ENCODE measurements around the gene MSRB1. TPM values are rescaled to one million over a fixed set of nuclear protein-coding genes. Genes with fewer than 3 reads are reported as not detected.

MSRB1 gene
- total and polyA plus RNA-seq, 7 donors, result 17.8 to 136 (median 35.7) TPM

GRCh38 chr16:1895949-1896675 lies 46.9 kb downstream of the MSRB1 start:
- no peak overlapping the region for H3K4me3 ChIP-seq
- H3K9me3 ChIP-seq, result no peaks in the 10 kb centered on the region
- H3K36me3 ChIP-seq, result no peaks in the 10 kb centered on the region
- no peaks in the 10 kb centered on the region for H3K4me1 ChIP-seq
- WGBS, 2 donors, result 81 to 84% methylated on average over 27 of the region's 27 CpGs
- TF ChIP-seq POLR2A (IDR thresholded peaks at IDR 0.05), result no peak
- no peak for TF ChIP-seq CTCF (IDR thresholded peaks at IDR 0.05)
- TF ChIP-seq EP300 (IDR thresholded peaks at IDR 0.05), result no peak
- no peak for TF ChIP-seq POLR2AphosphoS5 (IDR thresholded peaks at IDR 0.05)
- DNase-seq, result no peak
- H3K27me3 ChIP-seq, result peaks cover 0 to 53% (median 0%) of the 10 kb centered on the region in 3 donors
- no peak overlapping the region for H3K27ac ChIP-seq
- intact Hi-C loops (cut with DNase I), result no loop called here

DNA sequence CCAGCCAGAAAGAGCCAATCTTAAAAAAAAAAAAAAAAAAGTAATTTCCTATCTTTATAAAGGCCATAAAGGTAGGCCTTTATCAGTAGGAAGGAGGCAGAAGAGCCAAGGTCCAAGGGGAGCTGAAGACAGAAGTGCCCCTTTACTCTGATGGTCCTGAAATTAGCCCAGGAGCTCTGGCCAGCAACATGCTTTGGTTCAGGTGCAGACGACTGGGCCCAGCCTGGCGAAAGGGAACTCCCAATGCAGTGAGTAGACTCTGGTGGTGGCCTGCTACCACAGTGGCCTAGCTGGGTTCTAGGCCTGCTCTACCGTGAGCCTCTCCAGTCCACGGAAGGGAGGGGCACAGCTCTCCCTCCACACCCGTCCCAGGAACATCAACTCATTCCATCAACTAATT lies 47.9 kb downstream of the MSRB1 start:
- intact Hi-C loops (cut with DNase I), result no loop called here
- no peak for DNase-seq
- Histone ChIP-seq H3K9me3 (no peaks in the 10 kb centered on the region), H3K4me3 (no peak overlapping the region), H3K4me1 (no peaks in the 10 kb centered on the region), H3K27ac (no peak overlapping the region), H3K36me3 (no peaks in the 10 kb centered on the region), H3K27me3 (peaks cover 0 to 51% (median 0%) of the 10 kb centered on the region in 3 donors)
- TF ChIP-seq EP300 (IDR thresholded peaks at IDR 0.05) (no peak), POLR2AphosphoS5 (IDR thresholded peaks at IDR 0.05) (no peak), POLR2A (IDR thresholded peaks at IDR 0.05) (no peak), CTCF (IDR thresholded peaks at IDR 0.05) (no peak)
- WGBS, 2 donors, result 13 to 73% methylated on average over 5 of the region's 5 CpGs

- intact Hi-C loops (cut with DNase I), result no loop called here
These were observed 52.3 kb downstream of the MSRB1 start for GRCh38 chr16:1890708-1891050.

GRCh38 chr16:1890024-1890707 lies 52.8 kb downstream of the MSRB1 start:
- no peaks in the 10 kb centered on the region for H3K4me1 ChIP-seq
- no peak overlapping the region for H3K4me3 ChIP-seq
- DNase-seq, result no peak
- H3K9me3 ChIP-seq, result no peaks in the 10 kb centered on the region
- WGBS, 2 donors, result 77 to 82% methylated on average over 16 of the region's 16 CpGs
- peaks cover 0 to 34% (median 0%) of the 10 kb centered on the region in 3 donors for H3K27me3 ChIP-seq
- H3K36me3 ChIP-seq, result no peaks in the 10 kb centered on the region
- no peak overlapping the region for H3K27ac ChIP-seq
- no peak for TF ChIP-seq POLR2AphosphoS5 (IDR thresholded peaks at IDR 0.05)
- TF ChIP-seq EP300 (IDR thresholded peaks at IDR 0.05), result no peak
- TF ChIP-seq POLR2A (IDR thresholded peaks at IDR 0.05), result no peak
- no peak for TF ChIP-seq CTCF (IDR thresholded peaks at IDR 0.05)
- intact Hi-C loops (cut with DNase I), result no loop called here

More at GRCh38 chr16:1890708-1891050, 52.3 kb downstream of the MSRB1 start:
- Histone ChIP-seq H3K4me1 (no peaks in the 10 kb centered on the region), H3K27ac (no peak overlapping the region), H3K4me3 (no peak overlapping the region), H3K36me3 (no peaks in the 10 kb centered on the region), H3K9me3 (no peaks in the 10 kb centered on the region), H3K27me3 (peaks cover 0 to 32% (median 0%) of the 10 kb centered on the region in 3 donors)
- WGBS, 2 donors, result 57 to 74% methylated on average over 4 of the region's 4 CpGs
- DNase-seq, result no peak
- no peak for TF ChIP-seq EP300 (IDR thresholded peaks at IDR 0.05)
- no peak for TF ChIP-seq CTCF (IDR thresholded peaks at IDR 0.05)
- TF ChIP-seq POLR2A (IDR thresholded peaks at IDR 0.05), result no peak
- TF ChIP-seq POLR2AphosphoS5 (IDR thresholded peaks at IDR 0.05), result no peak

Small RNAs within 50 kb of the gene (small RNA-seq; reads per million reads assigned to genes)
- 0 to 0.32 (median 0) reads per million in 3 donors for gene AC005363.2
- 0 reads per million in 3 donors for gene SNORA10
- gene SNORA64, result 0 reads per million in 3 donors

Other genes starting within 250 kb of the MSRB1 start
- gene MAPK8IP3, start 237.0 kb downstream of the MSRB1 start, total RNA-seq, result 10 to 100 TPM; 22.1 to 80.9 (median 30.8) TPM
- 10 to 100 TPM in 1 of 3 donors, 1 to 10 TPM in 2; 3.6 to 79.1 (median 5.5) TPM for gene MAPK8IP3, start 237.0 kb downstream of the MSRB1 start, polyA plus RNA-seq
- gene NME3, start 171.7 kb downstream of the MSRB1 start, total RNA-seq, result 100 to 1,000 TPM in 3 of 4 donors, 10 to 100 TPM in 1; 79.8 to 152 (median 128) TPM
- gene NME3, start 171.7 kb downstream of the MSRB1 start, polyA plus RNA-seq, result 10 to 100 TPM; 32.4 to 87.8 (median 41.4) TPM
- 10 to 100 TPM in 1 of 4 donors, 1 to 10 TPM in 3; 4.3 to 10.5 (median 7.2) TPM for gene EME2, start 170.4 kb downstream of the MSRB1 start, total RNA-seq
- 10 to 100 TPM in 1 of 3 donors, 1 to 10 TPM in 2; 1.8 to 17.1 (median 2.5) TPM for gene EME2, start 170.4 kb downstream of the MSRB1 start, polyA plus RNA-seq
- 100 to 1,000 TPM in 1 of 4 donors, 10 to 100 TPM in 3; 61.5 to 104 (median 71.1) TPM for gene MRPS34, start 170.1 kb downstream of the MSRB1 start, total RNA-seq
- gene MRPS34, start 170.1 kb downstream of the MSRB1 start, polyA plus RNA-seq, result 100 to 1,000 TPM; 114 to 198 (median 129) TPM
- 10 to 100 TPM; 61.4 to 98.4 (median 78.9) TPM for gene SPSB3, start 160.6 kb downstream of the MSRB1 start, total RNA-seq
- gene SPSB3, start 160.6 kb downstream of the MSRB1 start, polyA plus RNA-seq, result 10 to 100 TPM; 34.4 to 59.5 (median 40.2) TPM
- gene NUBP2, start 160.2 kb downstream of the MSRB1 start, total RNA-seq, result 100 to 1,000 TPM in 2 of 4 donors, 10 to 100 TPM in 2; 77.8 to 170 (median 98.1) TPM
- 10 to 100 TPM; 53.5 to 69.1 (median 56.6) TPM for gene NUBP2, start 160.2 kb downstream of the MSRB1 start, polyA plus RNA-seq
- gene IGFALS, start 149.5 kb downstream of the MSRB1 start, total RNA-seq, result 1 to 10 TPM; 1.1 to 2.2 (median 1.5) TPM
- 1 to 10 TPM in 2 of 3 donors, under 1 TPM in 1; 0.46 to 2.0 (median 1.2) TPM for gene IGFALS, start 149.5 kb downstream of the MSRB1 start, polyA plus RNA-seq
- 100 to 1,000 TPM in 3 of 4 donors, 10 to 100 TPM in 1; 73.4 to 163 (median 140) TPM for gene HAGH, start 116.4 kb downstream of the MSRB1 start, total RNA-seq
- gene HAGH, start 116.4 kb downstream of the MSRB1 start, polyA plus RNA-seq, result 10 to 100 TPM; 54.1 to 86.9 (median 68.4) TPM
- 10 to 100 TPM; 27.7 to 35.0 (median 29.3) TPM for gene FAHD1, start 116.0 kb downstream of the MSRB1 start, total RNA-seq
- gene FAHD1, start 116.0 kb downstream of the MSRB1 start, polyA plus RNA-seq, result 100 to 1,000 TPM in 1 of 3 donors, 10 to 100 TPM in 2; 58.9 to 137 (median 62.5) TPM
- not detected for gene MEIOB, start 71.0 kb downstream of the MSRB1 start, total RNA-seq
- gene MEIOB, start 71.0 kb downstream of the MSRB1 start, polyA plus RNA-seq, result under 1 TPM in 1 of 3 donors, not detected in 2; 0.10 TPM
- gene HS3ST6, start 24.8 kb downstream of the MSRB1 start, total RNA-seq, result not detected
- 1 to 10 TPM in 1 of 3 donors, under 1 TPM in 1, not detected in 1; 0.09 to 6.0 TPM for gene HS3ST6, start 24.8 kb downstream of the MSRB1 start, polyA plus RNA-seq
- gene RPL3L, start 11.5 kb upstream of the MSRB1 start, total RNA-seq, result not detected
- gene RPL3L, start 11.5 kb upstream of the MSRB1 start, polyA plus RNA-seq, result under 1 TPM in 2 of 3 donors, not detected in 1; 0.04 to 0.60 TPM
- 100 to 1,000 TPM; 200 to 332 (median 264) TPM for gene NDUFB10, start 16.3 kb upstream of the MSRB1 start, total RNA-seq
- 100 to 1,000 TPM; 298 to 489 (median 369) TPM for gene NDUFB10, start 16.3 kb upstream of the MSRB1 start, polyA plus RNA-seq
- gene RPS2, start 21.6 kb upstream of the MSRB1 start, total RNA-seq, result 1,000 to 10,000 TPM; 1,478 to 1,994 (median 1,643) TPM
- gene RPS2, start 21.6 kb upstream of the MSRB1 start, polyA plus RNA-seq, result 1,000 to 10,000 TPM; 1,713 to 3,277 (median 2,927) TPM
- gene RNF151, start 23.7 kb upstream of the MSRB1 start, total RNA-seq, result not detected
- under 1 TPM in 1 of 3 donors, not detected in 2; 0.10 TPM for gene RNF151, start 23.7 kb upstream of the MSRB1 start, polyA plus RNA-seq
- gene TBL3, start 28.9 kb upstream of the MSRB1 start, total RNA-seq, result 10 to 100 TPM; 19.4 to 27.4 (median 26.1) TPM
- 10 to 100 TPM; 14.3 to 37.4 (median 14.4) TPM for gene TBL3, start 28.9 kb upstream of the MSRB1 start, polyA plus RNA-seq
- gene NOXO1, start 38.3 kb upstream of the MSRB1 start, total RNA-seq, result not detected
- 10 to 100 TPM; 13.8 to 47.3 (median 15.0) TPM for gene NOXO1, start 38.3 kb upstream of the MSRB1 start, polyA plus RNA-seq
- gene GFER, start 41.0 kb upstream of the MSRB1 start, total RNA-seq, result 10 to 100 TPM; 17.5 to 23.8 (median 21.2) TPM
- 100 to 1,000 TPM in 1 of 3 donors, 10 to 100 TPM in 2; 67.3 to 125 (median 82.9) TPM for gene GFER, start 41.0 kb upstream of the MSRB1 start, polyA plus RNA-seq
- gene SYNGR3, start 46.8 kb upstream of the MSRB1 start, total RNA-seq, result 1 to 10 TPM in 3 of 4 donors, under 1 TPM in 1; 0.82 to 8.3 (median 6.3) TPM
- 1 to 10 TPM in 2 of 3 donors, under 1 TPM in 1; 0.60 to 4.0 (median 1.2) TPM for gene SYNGR3, start 46.8 kb upstream of the MSRB1 start, polyA plus RNA-seq
- 10 to 100 TPM; 12.8 to 27.2 (median 17.7) TPM for gene ZNF598, start 66.6 kb upstream of the MSRB1 start, total RNA-seq
- gene ZNF598, start 66.6 kb upstream of the MSRB1 start, polyA plus RNA-seq, result 10 to 100 TPM; 20.3 to 57.0 (median 21.0) TPM
- gene NPW, start 76.6 kb upstream of the MSRB1 start, total RNA-seq, result not detected
- gene NPW, start 76.6 kb upstream of the MSRB1 start, polyA plus RNA-seq, result under 1 TPM in 1 of 3 donors, not detected in 2; 0.71 TPM
- gene NHERF2, start 83.7 kb upstream of the MSRB1 start, total RNA-seq, result 10 to 100 TPM; 23.5 to 57.9 (median 29.5) TPM
- 100 to 1,000 TPM in 1 of 3 donors, 10 to 100 TPM in 2; 46.7 to 105 (median 65.4) TPM for gene NHERF2, start 83.7 kb upstream of the MSRB1 start, polyA plus RNA-seq
- gene NTHL1, start 104.6 kb upstream of the MSRB1 start, total RNA-seq, result 10 to 100 TPM; 18.4 to 33.8 (median 25.6) TPM
- gene NTHL1, start 104.6 kb upstream of the MSRB1 start, polyA plus RNA-seq, result 10 to 100 TPM; 20.4 to 44.5 (median 35.6) TPM
- gene TSC2, start 104.8 kb upstream of the MSRB1 start, total RNA-seq, result 10 to 100 TPM; 25.0 to 80.9 (median 36.9) TPM
- 10 to 100 TPM; 16.9 to 58.4 (median 31.2) TPM for gene TSC2, start 104.8 kb upstream of the MSRB1 start, polyA plus RNA-seq
- 100 to 1,000 TPM in 2 of 4 donors, 10 to 100 TPM in 2; 81.6 to 372 (median 134) TPM for gene PKD1, start 192.7 kb upstream of the MSRB1 start, total RNA-seq
- 10 to 100 TPM; 10.6 to 61.4 (median 11.4) TPM for gene PKD1, start 192.7 kb upstream of the MSRB1 start, polyA plus RNA-seq
- gene RAB26, start 205.4 kb upstream of the MSRB1 start, total RNA-seq, result 1 to 10 TPM in 2 of 4 donors, under 1 TPM in 1, not detected in 1; 0.68 to 3.0 (median 1.8) TPM
- 10 to 100 TPM; 13.9 to 18.8 (median 16.2) TPM for gene RAB26, start 205.4 kb upstream of the MSRB1 start, polyA plus RNA-seq
- 10 to 100 TPM; 30.3 to 46.3 (median 34.9) TPM for gene TRAF7, start 212.6 kb upstream of the MSRB1 start, total RNA-seq
- gene TRAF7, start 212.6 kb upstream of the MSRB1 start, polyA plus RNA-seq, result 10 to 100 TPM; 45.0 to 65.1 (median 63.6) TPM

Measured in sigmoid colon (tissue), 7 donors.